ENCODE data around the gene WNT1. TPM values are rescaled to one million over a fixed set of nuclear protein-coding genes. Genes with fewer than 3 reads are reported as not detected.

The WNT1 gene
- polyA plus RNA-seq, 1 donor from 2014 or later = not detected

GRCh38 chr12:48998497-48999353 is 20.6 kb downstream of the WNT1 start:
- peaks cover 77% of the 10 kb centered on the region for H3K27me3 ChIP-seq (ENCODE audit: insufficient read depth, low read depth, low read length)
- no peaks in the 10 kb centered on the region for H3K79me2 ChIP-seq (replicated peaks; ENCODE audit: insufficient read depth, low read length)
- no peaks in the 10 kb centered on the region for H4K20me1 ChIP-seq (ENCODE audit: insufficient read depth)
- H3K9ac ChIP-seq (ENCODE audit: low read length) = no peak overlapping the region
- H3K9me2 ChIP-seq (ENCODE audit: insufficient read depth, low read length) = no peaks in the 10 kb centered on the region
- peak overlapping the region; percentile 60 for H3K4me3 ChIP-seq (ENCODE audit: low read length)
- H3K27ac ChIP-seq (ENCODE audit: low read length) = no peak overlapping the region
- H3F3A ChIP-seq (ENCODE audit: insufficient read depth, low read length, poor library complexity, severe bottlenecking) = no peaks in the 10 kb centered on the region
- H3K9me3 ChIP-seq (ENCODE audit: low read length) = no peaks in the 10 kb centered on the region
- no peak overlapping the region for H3K4me2 ChIP-seq (ENCODE audit: low read length)
- H3K36me3 ChIP-seq (ENCODE audit: insufficient read depth, low read length) = no peaks in the 10 kb centered on the region
- TF ChIP-seq CTCF (IDR thresholded peaks at IDR 0.05; ENCODE audit: poor library complexity, severe bottlenecking) (no peak), RAD21 (conservative IDR thresholded peaks at IDR 0.05) (no peak), REST (IDR thresholded peaks at IDR 0.05; ENCODE audit: borderline replicate concordance) (no peak), EP300 (conservative IDR thresholded peaks at IDR 0.05; ENCODE audit: poor library complexity, severe bottlenecking) (no peak)
- H2AFZ ChIP-seq (ENCODE audit: low read depth, low read length) = no peak overlapping the region

GRCh38 chr12:48999371-49000131 is 21.4 kb downstream of the WNT1 start, which contains the start of gene DDN:
DDN (minus strand) TSS chr12:48999375; CDS start chr12:48999287, 88 bp downstream.
- TF ChIP-seq SMC3 (conservative IDR thresholded peaks at IDR 0.05; ENCODE audit: poor library complexity) (no peak), POLR2AphosphoS5 (IDR thresholded peaks at IDR 0.05) (no peak), TAF1 (IDR thresholded peaks at IDR 0.05; ENCODE audit: low read depth) (no peak), CTCF (IDR thresholded peaks at IDR 0.05; ENCODE audit: poor library complexity, severe bottlenecking) (no peak), REST (IDR thresholded peaks at IDR 0.05; ENCODE audit: borderline replicate concordance) (no peak), EP300 (conservative IDR thresholded peaks at IDR 0.05; ENCODE audit: poor library complexity, severe bottlenecking) (no peak), MXI1 (conservative IDR thresholded peaks at IDR 0.05; ENCODE audit: poor library complexity, severe bottlenecking) (peak; percentile 41), RAD21 (conservative IDR thresholded peaks at IDR 0.05) (no peak)
- Histone ChIP-seq H3K4me2 (ENCODE audit: low read length) (no peak within 1 kb of the TSS), H3K36me3 (ENCODE audit: insufficient read depth, low read length) (no peaks in the 10 kb centered on the region), H3K27ac (ENCODE audit: low read length) (no peak within 1 kb of the TSS), H2AFZ (ENCODE audit: low read depth, low read length) (no peak within 1 kb of the TSS), H3K9me3 (ENCODE audit: low read length) (no peaks in the 10 kb centered on the region), H3K27me3 (ENCODE audit: insufficient read depth, low read depth, low read length) (peaks cover 69% of the 10 kb centered on the region), H3K4me3 (ENCODE audit: low read length) (peak within 1 kb of the TSS; percentile 60), H4K20me1 (ENCODE audit: insufficient read depth) (no peaks in the 10 kb centered on the region), H3K79me2 (replicated peaks; ENCODE audit: insufficient read depth, low read length) (no peaks in the 10 kb centered on the region), H3K9me2 (ENCODE audit: insufficient read depth, low read length) (no peaks in the 10 kb centered on the region), H3F3A (ENCODE audit: insufficient read depth, low read length, poor library complexity, severe bottlenecking) (no peaks in the 10 kb centered on the region), H3K9ac (ENCODE audit: low read length) (peak within 1 kb of the TSS; percentile 35)
